CD4-positive, CD25-positive, alpha-beta regulatory T cell (primary cell): Measurements from ENCODE around the gene FBXW11. TPM values are rescaled to one million over a fixed set of nuclear protein-coding genes. Genes with fewer than 3 reads are reported as not detected.

Source experiments
- ATAC-seq, 2 donors: fragments of 150-1000 bp; cut with Tn5 transposase; one replicate each; pipeline ENCODE4 v1.10.0; 2021; ENCODE audit warnings: low read depth in 2 of 2, moderate number of reproducible peaks in 2 of 2, moderate library complexity in 1 of 2
- DNase-seq, 3 donors: peaks; one replicate each; pipeline versions ENCODE4 v3.0.0 to v3.0.0-alpha.2; 2012 to 2022; ENCODE audit warnings: mixed read lengths in 1 of 3
- H3K27ac ChIP-seq: one replicate; pipeline ENCODE4 v1.7.0; 2013; ENCODE audit warnings: mild to moderate bottlenecking, low read length; ENCODE audit not compliant: insufficient read depth, poor library complexity, severe bottlenecking
- H3K27me3 ChIP-seq: one replicate; pipeline ENCODE4 v1.7.0; 2013; ENCODE audit warnings: low read length; ENCODE audit not compliant: control insufficient read depth, insufficient read depth
- H3K36me3 ChIP-seq: one replicate; pipeline ENCODE4 v1.7.0; 2013; ENCODE audit warnings: mild to moderate bottlenecking, low read length, moderate library complexity; ENCODE audit not compliant: control insufficient read depth, insufficient read depth
- H3K4me1 ChIP-seq: 2 replicates; pipeline ENCODE4 v1.7.0; 2013; ENCODE audit warnings: mild to moderate bottlenecking, low read length; ENCODE audit not compliant: insufficient read depth, control insufficient read depth, poor library complexity, severe bottlenecking
- H3K4me3 ChIP-seq: one replicate; pipeline ENCODE4 v1.7.0; 2013; ENCODE audit warnings: low read depth, mild to moderate bottlenecking, low read length, moderate library complexity
- H3K9me3 ChIP-seq, 2 experiments: 1 replicate in 1 of 2; 2 replicates in 1 of 2; pipeline ENCODE4 v1.7.0; 2013; ENCODE audit warnings: low read length in 2 of 2, mild to moderate bottlenecking in 1 of 2, moderate library complexity in 1 of 2; ENCODE audit not compliant: control insufficient read depth in 2 of 2
- H3K27ac Mint-ChIP-seq, 3 donors: one replicate each; pipeline ENCODE4 v1.8.0; 2020 to 2022; ENCODE audit warnings: mild to moderate bottlenecking in 3 of 3, mixed read lengths in 3 of 3, moderate library complexity in 2 of 3
- H3K27me3 Mint-ChIP-seq: one replicate; pipeline ENCODE4 v1.8.0; 2022; ENCODE audit warnings: mild to moderate bottlenecking, mixed read lengths
- H3K36me3 Mint-ChIP-seq: one replicate; pipeline ENCODE4 v1.8.0; 2020; ENCODE audit warnings: mixed read lengths
- H3K4me1 Mint-ChIP-seq, 4 donors: one replicate each; pipeline ENCODE4 v1.8.0; 2020 to 2022; ENCODE audit warnings: mixed read lengths in 4 of 4, mild to moderate bottlenecking in 1 of 4
- H3K4me3 Mint-ChIP-seq, 4 donors: one replicate each; pipeline ENCODE4 v1.8.0; 2020 to 2022; ENCODE audit warnings: mild to moderate bottlenecking in 4 of 4, mixed read lengths in 4 of 4, moderate library complexity in 3 of 4
- H3K9me3 Mint-ChIP-seq, 7 donors: one replicate each; pipeline ENCODE4 v1.8.0; 2020 to 2022; ENCODE audit warnings: mixed read lengths in 7 of 7, mild to moderate bottlenecking in 3 of 7, moderate library complexity in 2 of 7
- polyA plus RNA-seq, 4 donors: library from polyadenylated mRNA; unstranded; fragments of 300-500 nt; fragmentation: Illumina TruSeq; gene quantifications; one replicate each; pipeline ENCODE4 v1.2.3, GENCODE V29; 2021
- total RNA-seq: library from RNA; stranded (reverse); gene quantifications from one replicate; pipeline ENCODE4 v1.2.3, GENCODE V29; 2022

The FBXW11 gene
- total and polyA plus RNA-seq, 5 donors from 2014 or later: 20.6 to 40.7 (median 25.8) TPM

DNA sequence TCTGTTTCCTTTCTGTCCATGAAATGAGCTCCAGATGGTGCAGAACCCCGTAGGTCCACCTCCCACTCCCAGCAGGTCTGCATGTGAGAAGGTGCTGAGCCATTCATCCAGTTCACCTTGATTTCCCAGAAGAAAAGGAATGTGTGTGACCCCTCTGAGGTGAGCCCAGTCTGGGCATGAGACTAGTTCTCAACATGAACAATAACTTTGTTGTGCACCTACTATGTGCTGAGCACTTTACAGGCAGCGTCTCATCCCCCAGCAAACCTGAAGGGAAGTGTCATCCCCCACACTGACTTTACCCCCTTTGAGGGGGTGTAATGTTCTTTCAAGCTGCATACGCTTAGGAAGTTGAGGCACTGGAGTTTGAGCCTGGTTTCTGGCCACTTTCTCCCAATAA, 159.4 kb downstream of the FBXW11 start:
- ATAC-seq: no peak
- no peaks in the 10 kb centered on the region for H3K27me3 ChIP-seq
- no peaks in the 10 kb centered on the region for H3K36me3 ChIP-seq
- Mint-ChIP-seq H3K27me3 (no peaks in the 10 kb centered on the region), H3K36me3 (peaks cover 12% of the 10 kb centered on the region), H3K27ac (no peak overlapping the region), H3K9me3 (no peaks in the 10 kb centered on the region), H3K4me1 (no peaks in the 10 kb centered on the region), H3K4me3 (no peak overlapping the region)
- no peak for DNase-seq
- H3K4me3 ChIP-seq: no peak overlapping the region
- no peaks in the 10 kb centered on the region for H3K9me3 ChIP-seq
- H3K4me1 ChIP-seq: no peaks in the 10 kb centered on the region
- no peak overlapping the region for H3K27ac ChIP-seq

DNA sequence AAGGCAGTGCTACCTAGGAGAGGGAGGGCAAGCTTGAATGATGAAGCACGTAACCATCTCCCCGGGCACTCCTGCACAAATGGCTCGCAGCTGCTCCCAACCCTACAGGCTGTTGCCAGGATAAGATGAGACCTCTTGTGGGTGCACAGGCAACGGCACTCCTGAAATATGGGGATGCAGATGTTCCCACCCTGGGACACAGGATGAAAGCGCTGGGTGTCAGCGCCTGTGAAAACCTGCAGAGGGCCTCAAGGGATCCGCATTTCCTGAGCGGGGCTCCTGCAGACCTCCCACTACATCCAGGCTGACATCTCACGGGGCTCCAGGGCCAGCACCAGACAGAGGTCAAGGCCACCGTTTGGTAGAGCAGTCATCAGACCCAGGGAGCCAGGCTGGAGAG, 160.1 kb downstream of the FBXW11 start:
- no peaks in the 10 kb centered on the region for H3K27me3 Mint-ChIP-seq
- Histone ChIP-seq H3K4me1 (no peaks in the 10 kb centered on the region), H3K4me3 (no peak overlapping the region), H3K27ac (no peak overlapping the region), H3K27me3 (no peaks in the 10 kb centered on the region), H3K9me3 (no peaks in the 10 kb centered on the region), H3K36me3 (no peaks in the 10 kb centered on the region)
- H3K4me3 Mint-ChIP-seq: no peak overlapping the region
- peaks cover 12% of the 10 kb centered on the region for H3K36me3 Mint-ChIP-seq
- no peak overlapping the region for H3K27ac Mint-ChIP-seq
- ATAC-seq (no peak), DNase-seq (no peak)
- H3K9me3 Mint-ChIP-seq: no peaks in the 10 kb centered on the region
- no peaks in the 10 kb centered on the region for H3K4me1 Mint-ChIP-seq

DNA sequence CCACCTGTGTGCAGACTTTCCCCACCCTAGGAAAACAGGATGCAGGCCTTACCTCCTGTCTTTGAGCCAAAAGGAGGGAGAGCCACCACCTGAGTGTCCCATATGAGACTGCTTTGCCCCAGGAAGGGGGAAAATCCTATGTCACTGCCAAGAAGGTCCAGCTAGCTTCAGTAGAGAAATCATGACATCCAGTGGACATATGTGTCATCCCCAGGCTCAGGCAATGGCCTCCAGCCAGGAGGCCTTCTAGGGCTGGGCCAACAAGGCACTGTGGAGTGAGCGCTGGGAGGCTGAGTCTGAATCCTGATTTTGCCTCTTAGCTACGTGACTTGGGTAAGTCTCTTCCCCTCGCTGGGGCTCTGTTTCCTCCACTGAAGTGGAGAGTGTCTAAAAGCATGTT, 160.6 kb downstream of the FBXW11 start:
- Histone ChIP-seq H3K9me3 (no peaks in the 10 kb centered on the region), H3K27me3 (no peaks in the 10 kb centered on the region), H3K27ac (no peak overlapping the region), H3K4me3 (no peak overlapping the region), H3K36me3 (no peaks in the 10 kb centered on the region), H3K4me1 (no peaks in the 10 kb centered on the region)
- Mint-ChIP-seq H3K4me3 (no peak overlapping the region), H3K27ac (no peak overlapping the region), H3K27me3 (no peaks in the 10 kb centered on the region), H3K36me3 (peaks cover 15% of the 10 kb centered on the region), H3K4me1 (peaks cover 0 to 2% (median under 1%) of the 10 kb centered on the region in 4 donors), H3K9me3 (no peaks in the 10 kb centered on the region)
- DNase-seq (no peak), ATAC-seq (no peak)

DNA sequence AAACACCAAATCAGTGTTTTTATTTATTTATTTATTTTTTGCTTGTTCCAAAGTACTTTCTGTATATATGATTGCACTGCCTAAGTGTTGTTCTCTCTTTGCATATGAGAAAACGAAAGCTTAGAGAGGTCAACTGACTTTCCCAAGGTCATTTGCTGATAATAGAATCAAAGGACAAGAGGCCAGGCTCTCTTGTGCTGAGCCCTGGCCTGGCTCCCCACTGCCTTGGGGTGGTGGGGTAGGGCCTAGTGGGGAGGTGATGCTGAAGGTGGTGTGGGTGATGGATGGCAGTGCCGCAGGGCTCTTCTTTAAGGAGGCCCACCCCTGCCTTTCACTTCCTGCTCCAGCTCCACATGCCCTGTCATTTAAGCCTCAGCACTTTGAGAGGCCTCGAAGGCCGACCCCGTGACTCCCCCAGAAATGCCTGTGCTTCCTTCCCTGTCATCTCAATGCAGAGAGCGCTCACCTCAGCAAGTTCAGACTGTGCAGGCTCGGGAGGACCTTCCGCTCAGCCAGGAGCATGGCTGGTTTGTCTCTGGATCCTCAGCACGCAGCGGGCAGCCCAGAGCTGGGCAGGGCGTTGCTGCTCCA, 161.3 kb downstream of the FBXW11 start:
- Histone ChIP-seq H3K4me1 (no peaks in the 10 kb centered on the region), H3K27ac (no peak overlapping the region), H3K27me3 (no peaks in the 10 kb centered on the region), H3K9me3 (no peaks in the 10 kb centered on the region), H3K36me3 (no peaks in the 10 kb centered on the region), H3K4me3 (no peak overlapping the region)
- Mint-ChIP-seq H3K9me3 (no peaks in the 10 kb centered on the region), H3K27ac (no peak overlapping the region), H3K4me3 (no peak overlapping the region), H3K4me1 (peaks cover 0 to 5% (median 2%) of the 10 kb centered on the region in 4 donors), H3K27me3 (no peaks in the 10 kb centered on the region), H3K36me3 (peaks cover 15% of the 10 kb centered on the region)
- DNase-seq (no peak), ATAC-seq (no peak)

DNA sequence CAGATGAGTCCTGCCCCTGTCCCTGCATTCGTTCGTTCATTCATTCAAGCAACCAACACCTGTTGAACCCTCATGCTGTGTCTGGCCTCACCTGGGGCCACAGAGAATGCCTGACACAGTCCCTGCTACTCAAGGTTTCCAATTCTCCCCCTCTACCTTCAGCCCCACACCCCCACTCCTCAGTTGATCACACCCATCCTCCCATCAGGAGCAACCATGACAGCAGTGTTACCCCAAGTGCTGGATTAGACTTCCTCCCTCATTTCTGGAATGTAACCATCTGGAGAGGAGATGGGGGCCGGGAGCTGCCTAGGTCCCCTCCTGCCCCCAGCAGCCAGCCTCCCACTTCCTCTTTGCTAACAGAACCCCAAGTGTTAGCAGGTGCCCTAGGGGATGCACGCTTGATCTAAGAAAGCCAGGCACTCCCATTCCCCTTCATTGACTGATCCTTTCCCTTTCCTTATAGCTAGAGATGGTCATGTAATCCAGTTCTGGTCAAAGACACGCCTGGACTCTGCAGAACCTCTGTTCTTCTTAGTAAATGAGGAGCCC, 163.6 kb downstream of the FBXW11 start:
- H3K4me1 Mint-ChIP-seq: peaks cover 0 to 5% (median 2%) of the 10 kb centered on the region in 4 donors
- no peak overlapping the region for H3K4me3 Mint-ChIP-seq
- ATAC-seq (no peak), DNase-seq (no peak)
- Histone ChIP-seq H3K4me1 (no peaks in the 10 kb centered on the region), H3K4me3 (no peak overlapping the region), H3K27me3 (no peaks in the 10 kb centered on the region), H3K9me3 (no peaks in the 10 kb centered on the region), H3K36me3 (no peaks in the 10 kb centered on the region), H3K27ac (no peak overlapping the region)
- no peaks in the 10 kb centered on the region for H3K27me3 Mint-ChIP-seq
- H3K9me3 Mint-ChIP-seq: peaks cover 0 to 2% (median 0%) of the 10 kb centered on the region in 7 donors
- peaks cover 6% of the 10 kb centered on the region for H3K36me3 Mint-ChIP-seq
- H3K27ac Mint-ChIP-seq: peak overlapping the region in 1 of 3 donors; percentile 1

DNA sequence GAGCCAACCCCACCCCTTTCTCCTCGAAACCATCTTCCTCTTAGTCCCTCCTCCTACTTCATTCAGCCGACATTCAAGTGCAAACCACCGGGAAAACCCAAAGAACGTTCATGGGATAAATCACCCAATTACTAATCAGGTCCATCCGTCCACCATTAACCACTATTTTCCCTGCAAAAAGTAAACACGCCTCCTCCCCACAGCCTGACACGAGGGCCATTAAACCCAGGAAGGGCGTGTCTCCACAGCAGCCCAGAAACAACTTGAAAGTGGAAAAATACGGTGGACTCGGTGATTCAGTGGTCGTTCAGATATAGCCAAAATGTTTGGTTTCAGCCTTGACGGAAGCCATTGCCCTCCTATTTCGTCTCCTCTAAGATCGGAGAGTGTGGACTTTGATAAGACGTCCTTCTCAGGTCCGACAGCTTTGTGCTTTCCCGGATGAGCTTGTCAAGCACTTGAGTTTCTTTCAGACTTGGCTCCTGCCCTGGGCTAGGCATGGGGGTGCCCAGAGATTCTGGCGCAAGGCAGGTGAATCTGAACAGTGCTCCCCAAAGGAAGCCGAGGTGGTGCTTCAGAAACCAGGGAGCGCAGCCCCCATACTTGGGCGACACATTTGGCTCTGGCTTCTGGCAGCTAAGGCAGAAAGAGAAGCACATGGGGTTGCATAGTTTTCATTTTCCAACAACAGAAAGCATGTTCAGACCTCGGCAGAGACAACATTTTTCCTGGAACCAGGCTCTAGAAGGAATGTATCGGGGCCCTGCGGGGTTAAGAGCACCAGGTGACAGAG, 164.3 kb downstream of the FBXW11 start:
- Mint-ChIP-seq H3K9me3 (peaks cover 0 to 2% (median 0%) of the 10 kb centered on the region in 7 donors), H3K4me3 (no peak overlapping the region), H3K27ac (no peak overlapping the region), H3K4me1 (peaks cover 0 to 5% (median 2%) of the 10 kb centered on the region in 4 donors), H3K27me3 (no peaks in the 10 kb centered on the region), H3K36me3 (peaks cover 6% of the 10 kb centered on the region)
- DNase-seq: no peak
- ATAC-seq: no peak
- no peaks in the 10 kb centered on the region for H3K9me3 ChIP-seq
- no peaks in the 10 kb centered on the region for H3K36me3 ChIP-seq
- H3K4me1 ChIP-seq: no peaks in the 10 kb centered on the region
- no peaks in the 10 kb centered on the region for H3K27me3 ChIP-seq
- H3K27ac ChIP-seq: no peak overlapping the region
- H3K4me3 ChIP-seq: no peak overlapping the region

DNA sequence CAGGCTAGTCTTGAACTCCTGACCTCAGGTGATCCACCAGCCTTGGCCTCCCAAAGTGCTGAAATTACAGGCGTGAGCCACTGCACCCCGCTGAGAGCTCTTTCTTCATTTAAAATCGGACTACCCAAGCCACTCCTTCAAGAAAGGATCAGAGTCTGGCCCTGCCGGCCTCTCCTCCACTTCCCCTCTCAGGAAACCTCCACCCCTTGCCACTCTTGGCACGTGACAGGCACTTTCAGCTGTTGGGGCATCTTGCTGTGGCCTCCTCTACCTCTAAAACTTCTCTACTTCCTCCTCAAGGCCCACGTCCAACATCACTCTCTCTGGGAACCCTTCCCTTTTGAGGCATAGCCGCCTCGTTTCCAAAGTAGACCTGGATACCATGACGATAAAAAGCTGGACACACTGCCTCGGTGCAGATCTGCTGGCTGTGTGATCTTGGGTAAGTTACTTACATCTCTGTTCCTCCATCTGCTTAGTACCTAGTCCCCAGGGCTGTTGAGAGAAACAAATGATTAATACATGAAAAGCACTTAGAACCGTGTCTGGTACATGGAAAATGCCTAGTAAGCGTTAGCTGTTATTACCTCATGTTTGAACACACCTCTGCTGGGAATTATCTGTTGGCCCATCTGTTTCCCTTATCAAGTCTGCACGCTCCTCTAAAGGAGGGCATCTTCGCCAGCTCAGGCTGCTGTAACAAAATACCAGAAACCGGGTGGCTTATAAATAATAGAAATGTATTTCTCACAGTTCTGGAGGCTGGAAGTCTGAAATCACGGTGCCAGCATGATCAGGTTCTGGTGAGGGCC, 165.5 kb downstream of the FBXW11 start:
- Histone ChIP-seq H3K4me3 (no peak overlapping the region), H3K27me3 (no peaks in the 10 kb centered on the region), H3K9me3 (no peaks in the 10 kb centered on the region), H3K27ac (no peak overlapping the region), H3K4me1 (no peaks in the 10 kb centered on the region), H3K36me3 (no peaks in the 10 kb centered on the region)
- Mint-ChIP-seq H3K4me1 (peaks cover 0 to 5% (median 2%) of the 10 kb centered on the region in 4 donors), H3K27me3 (no peaks in the 10 kb centered on the region), H3K36me3 (peaks cover 6% of the 10 kb centered on the region), H3K27ac (no peak overlapping the region), H3K9me3 (peaks cover 0 to 2% (median 0%) of the 10 kb centered on the region in 7 donors), H3K4me3 (no peak overlapping the region)
- ATAC-seq: no peak
- DNase-seq: no peak
